ENCODE data around the gene OSBP2. TPM values are rescaled to one million over a fixed set of nuclear protein-coding genes. Genes with fewer than 3 reads are reported as not detected.
A peak's percentile ranks its signal among the peaks of the same experiment; 100 is the strongest.

OSBP2 gene
- polyA plus RNA-seq, 2 of the 4 experiments (the other 2 are of a cell fraction): 2.7 to 6.0 TPM

GRCh38 chr22:30891781-30892180 lies 197.1 kb downstream of the OSBP2 start (continued):
- TF ChIP-seq USF2 (IDR thresholded peaks at IDR 0.05): no peak
- no peak for TF ChIP-seq REST (IDR thresholded peaks at IDR 0.05)
- no peak for TF ChIP-seq HOXB13 (CRISPR knock-in tag; IDR thresholded peaks at IDR 0.05; ENCODE audit: low read depth)
- no peak for TF ChIP-seq MYC (IDR thresholded peaks at IDR 0.05; ENCODE audit: borderline replicate concordance, low read length)
- TF ChIP-seq MAFK (IDR thresholded peaks at IDR 0.05; ENCODE audit: partially characterized antibody): no peak
- no peak for TF ChIP-seq RCOR1 (IDR thresholded peaks at IDR 0.05; ENCODE audit: low read depth, low read length)

GRCh38 chr22:30892286-30892685 lies 197.6 kb downstream of the OSBP2 start:
- no peak for TF ChIP-seq MAX (IDR thresholded peaks at IDR 0.05)
- TF ChIP-seq JUN (IDR thresholded peaks at IDR 0.05): no peak
- no peak for TF ChIP-seq KDM1A (IDR thresholded peaks at IDR 0.05; ENCODE audit: low read depth)
- no peak for TF ChIP-seq HEYL (CRISPR knock-in tag; IDR thresholded peaks at IDR 0.05)
- TF ChIP-seq NR3C1 (IDR thresholded peaks at IDR 0.05): no peak
- TF ChIP-seq CBX8 (IDR thresholded peaks at IDR 0.05): no peak
- TF ChIP-seq REST (IDR thresholded peaks at IDR 0.05): no peak
- no peak for FAIRE-seq
- no peak overlapping the region for H3K4me2 ChIP-seq
- ChIA-PET CTCF (interaction anchor here (1.4 to 5.2 kb wide), 4 partner anchors 14 to 129 kb away, joined by 4 to 31 read pairs (median 13); no protein-coding TSS in a partner anchor), POLR2A (no interaction called here)
- H3K9me3 ChIP-seq: no peaks in the 10 kb centered on the region
- no peak overlapping the region for H3K4me3 ChIP-seq
- 93% methylated on average over 8 of the region's 8 CpGs for WGBS (ENCODE audit: missing lambda C conversion rate)
- peak overlapping the region in 1 of 2 experiments; percentile 50; a peak in 1 of 6 replicates for H3K27ac ChIP-seq
- no peaks in the 10 kb centered on the region for H3K4me1 ChIP-seq
- no peak for ATAC-seq
- DNase-seq (ENCODE audit: low read depth in 1 of 2, low spot score in 1 of 2): no peak

GRCh38 chr22:30892731-30893221 lies 198.1 kb downstream of the OSBP2 start:
- TF ChIP-seq RFX5 (IDR thresholded peaks at IDR 0.05) (no peak), PHF8 (IDR thresholded peaks at IDR 0.05; ENCODE audit: borderline replicate concordance, low read depth) (no peak), RARB (CRISPR knock-in tag; IDR thresholded peaks at IDR 0.05) (no peak), RAD21 (conservative IDR thresholded peaks at IDR 0.05 in 1 of 2, IDR thresholded peaks at IDR 0.05 in 1 of 2) (no peak), HEYL (CRISPR knock-in tag; IDR thresholded peaks at IDR 0.05) (no peak), CEBPB (IDR thresholded peaks at IDR 0.05) (no peak), HDAC2 (IDR thresholded peaks at IDR 0.05) (no peak), E2F6 (IDR thresholded peaks at IDR 0.05; ENCODE audit: borderline replicate concordance, low read depth) (no peak), BHLHE40 (IDR thresholded peaks at IDR 0.05; ENCODE audit: low read depth, low read length) (no peak), MYC (IDR thresholded peaks at IDR 0.05; ENCODE audit: borderline replicate concordance, low read length) (no peak)
- CTCF ChIA-PET: interaction anchor here (1.4 to 2.0 kb wide), 3 partner anchors 14 to 129 kb away, joined by 3 to 12 read pairs (median 4); no protein-coding TSS in a partner anchor

More at GRCh38 chr22:30892731-30893221, 198.1 kb downstream of the OSBP2 start:
- H3K4me1 ChIP-seq: no peaks in the 10 kb centered on the region
- H3K4me3 ChIP-seq: no peak overlapping the region
- DNase-seq (ENCODE audit: low read depth in 1 of 2, low spot score in 1 of 2) (no peak), FAIRE-seq (no peak), ATAC-seq (no peak)
- WGBS (ENCODE audit: missing lambda C conversion rate): 95% methylated on average over 2 of the region's 5 CpGs
- H3K4me2 ChIP-seq: no peak overlapping the region
- no peak overlapping the region for H3K27ac ChIP-seq
- H3K9me3 ChIP-seq: no peaks in the 10 kb centered on the region
- POLR2A ChIA-PET: no interaction called here

Measured in A549 (cell line).